Activated CD4-positive, alpha-beta T cell treated with anti-CD3 and anti-CD28 coated beads, Interleukin-2, amount 10 ng/mL, durations not matched to agents 24 days and 14 days (primary cell): ENCODE results near the gene ENO3. TPM values are rescaled to one million over a fixed set of nuclear protein-coding genes. Genes with fewer than 3 reads are reported as not detected.
"Not testable (repeated sequence)": the region's sequence is repeated elsewhere in the genome, so short reads cannot be mapped to it uniquely, and the experiment has no call there.

Experiments
- DNase-seq: peaks from one replicate; pipeline ENCODE4 v3.0.0; 2022
- H3K27ac Mint-ChIP-seq: one replicate; pipeline ENCODE4 v1.8.0; 2022; ENCODE audit warnings: mild to moderate bottlenecking, mixed read lengths
- H3K27me3 Mint-ChIP-seq: one replicate; pipeline ENCODE4 v1.8.0; 2022; ENCODE audit warnings: mixed read lengths
- H3K36me3 Mint-ChIP-seq: one replicate; pipeline ENCODE4 v1.8.0; 2022; ENCODE audit warnings: low read depth, mild to moderate bottlenecking, mixed read lengths
- H3K4me1 Mint-ChIP-seq: one replicate; pipeline ENCODE4 v1.8.0; 2021; ENCODE audit warnings: mixed read lengths
- H3K4me3 Mint-ChIP-seq: one replicate; pipeline ENCODE4 v1.8.0; 2022; ENCODE audit warnings: mild to moderate bottlenecking, moderate library complexity, mixed read lengths
- H3K9me3 Mint-ChIP-seq: one replicate; pipeline ENCODE4 v1.8.0; 2021; ENCODE audit warnings: mixed read lengths
- intact Hi-C: fragments of 100-400 bp; cut with micrococcal nuclease; formaldehyde crosslinking; loops from one replicate; pipeline ENCODE4 v1.15.1; 2023
- total RNA-seq: library from RNA; stranded (reverse); gene quantifications from 2 replicates; pipeline ENCODE4 v1.2.3, GENCODE V29; 2022

ENO3 gene
- 45.3 and 51.0 TPM in 2 replicates for total RNA-seq

DNA sequence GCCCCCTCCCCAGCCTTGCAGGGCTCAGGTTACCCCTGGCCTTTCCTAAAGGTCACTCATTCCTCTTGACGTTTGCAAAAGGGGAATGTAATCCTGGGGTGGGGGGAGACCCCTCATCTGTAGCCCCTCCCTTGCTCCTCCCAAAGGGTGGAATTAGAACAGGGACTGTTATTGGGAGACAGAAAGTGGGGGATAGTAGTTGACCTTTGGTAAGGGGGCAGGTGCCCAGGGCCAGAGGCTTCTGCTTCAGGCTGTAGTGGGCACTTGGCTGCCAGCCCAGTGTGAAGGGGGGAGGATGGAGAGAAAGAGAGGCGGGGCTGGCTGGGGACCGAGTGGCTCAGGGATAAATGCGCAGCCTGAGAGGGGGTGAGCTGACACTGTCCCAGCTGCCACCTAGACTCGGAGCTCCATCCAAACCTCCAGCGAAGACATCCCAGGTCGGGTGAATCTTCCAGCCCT lies at the start of gene ENO3:
Gene ENO3 (plus strand): TSS at position 374 of the 459 bp plus-strand sequence. CDS start 711 bp downstream, outside the sequence.
- DNase-seq, result no peak
- Mint-ChIP-seq H3K27me3 (no peaks in the 10 kb centered on the region), H3K36me3 (peaks cover 24% of the 10 kb centered on the region), H3K27ac (peak within 1 kb of the TSS; percentile 95), H3K9me3 (no peaks in the 10 kb centered on the region), H3K4me1 (peaks cover 27% of the 10 kb centered on the region), H3K4me3 (peak within 1 kb of the TSS; percentile 95)
- intact Hi-C loops, result no loop called here

DNA sequence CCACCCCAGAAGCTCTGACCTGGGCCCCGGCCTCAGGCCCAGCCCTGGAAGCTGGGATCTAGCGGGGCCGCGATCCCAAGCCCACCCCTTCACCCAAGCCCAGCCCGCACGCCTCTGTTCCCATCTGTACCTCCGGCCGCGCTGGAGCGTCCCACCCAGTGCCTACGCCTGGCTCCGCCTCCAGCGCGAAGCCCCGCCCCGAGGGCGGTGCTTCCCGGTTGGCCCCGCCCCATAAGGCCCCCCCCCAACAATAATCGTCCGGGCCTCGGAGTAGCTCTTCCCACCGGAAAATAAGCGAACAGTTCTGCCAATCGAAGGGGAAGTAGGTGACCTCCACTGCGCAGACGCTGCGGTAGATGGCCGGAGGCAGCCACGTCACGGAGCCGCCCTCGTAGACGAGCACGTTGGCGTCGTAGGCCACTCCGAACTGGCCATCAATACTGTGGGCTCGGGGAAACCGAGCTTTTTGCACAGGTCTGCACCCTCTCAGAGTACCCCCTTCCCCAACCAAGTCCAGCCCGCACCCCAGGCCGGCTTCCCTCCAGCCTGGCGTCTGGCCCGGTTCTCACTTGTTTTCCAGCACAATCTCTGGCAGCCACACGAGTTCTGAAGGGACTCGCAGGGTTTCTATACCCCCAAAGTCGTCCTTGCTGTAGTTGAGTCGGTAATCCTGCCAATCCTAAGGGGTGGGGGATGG lies 49.1 kb upstream of the ENO3 start:
- peaks cover 4% of the 10 kb centered on the region for H3K27me3 Mint-ChIP-seq
- DNase-seq, result peak; percentile 70
- no peak overlapping the region for H3K27ac Mint-ChIP-seq
- H3K9me3 Mint-ChIP-seq, result no peaks in the 10 kb centered on the region
- peaks cover 23% of the 10 kb centered on the region for H3K4me1 Mint-ChIP-seq
- H3K4me3 Mint-ChIP-seq, result peak overlapping the region; percentile 89
- H3K36me3 Mint-ChIP-seq, result no peaks in the 10 kb centered on the region
- intact Hi-C loops, result loop anchor here (2.0 to 5.0 kb wide), 3 partner anchors 39 to 334 kb away; partner anchors contain the start of genes GLTPD2, RNF167 and SLC25A11

DNA sequence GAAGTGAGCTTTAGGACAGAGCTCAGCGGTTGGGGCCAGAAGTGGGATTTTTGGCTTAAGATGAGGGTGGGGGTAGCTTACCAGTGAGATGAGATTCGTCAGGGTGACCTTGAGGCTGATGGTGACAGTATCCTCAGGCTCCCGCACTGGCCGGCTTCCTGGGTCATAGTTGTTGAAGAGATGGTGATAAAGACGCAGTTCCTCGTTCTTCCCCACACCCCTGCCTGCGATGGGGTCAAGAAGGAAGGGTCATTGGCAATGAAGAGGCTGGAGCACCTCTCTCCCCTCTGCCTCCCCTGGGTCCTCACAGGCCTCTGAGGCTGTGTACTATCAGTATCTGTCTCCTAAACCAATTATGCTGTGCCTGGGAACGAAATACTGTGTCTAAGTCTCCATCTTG lies 48.4 kb upstream of the ENO3 start:
- Mint-ChIP-seq H3K27ac (no peak overlapping the region), H3K4me1 (peaks cover 26% of the 10 kb centered on the region), H3K27me3 (peaks cover 6% of the 10 kb centered on the region), H3K36me3 (no peaks in the 10 kb centered on the region), H3K9me3 (no peaks in the 10 kb centered on the region), H3K4me3 (no peak overlapping the region)
- no peak for DNase-seq
- intact Hi-C loops, result loop anchor here (2.0 to 5.0 kb wide), 3 partner anchors 38 to 335 kb away; partner anchors contain the start of genes GLTPD2, RNF167 and SLC25A11

DNA sequence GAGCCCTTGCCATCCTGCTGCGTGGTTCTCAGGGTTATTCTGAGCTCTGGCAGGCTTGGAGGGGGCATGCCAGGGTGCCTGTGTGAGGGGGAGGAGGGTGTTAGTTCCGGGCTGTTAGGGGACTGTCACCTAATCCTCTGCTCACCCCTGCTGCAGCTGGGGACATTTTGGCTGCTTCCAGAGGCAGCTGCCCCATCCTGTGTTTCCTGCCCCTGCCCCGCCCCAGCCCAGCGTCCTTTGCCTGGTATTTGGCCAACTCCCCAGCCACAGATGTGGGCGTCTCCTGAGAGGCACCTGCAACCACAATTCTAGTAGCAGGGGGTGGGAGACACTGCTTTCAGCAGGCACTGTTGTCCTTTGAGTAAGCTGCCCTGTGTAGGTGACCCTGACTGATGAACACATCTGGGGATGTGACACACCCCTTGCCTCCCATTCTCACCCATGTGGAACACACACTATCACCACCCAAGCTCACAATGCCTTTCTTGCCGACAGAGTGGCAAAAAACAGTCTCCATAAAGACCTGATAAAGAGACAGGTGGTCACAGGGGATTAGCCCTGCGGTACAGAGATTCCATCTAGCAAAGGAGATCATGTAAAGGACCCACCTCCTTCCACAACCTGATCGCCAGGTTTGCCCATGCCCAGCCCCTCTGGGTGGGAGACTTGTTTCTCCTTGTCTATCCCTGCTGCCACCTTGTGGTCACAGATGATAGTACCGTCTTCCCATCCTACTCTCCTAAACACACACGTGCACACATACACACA lies 47.7 kb upstream of the ENO3 start, which contains the start of gene CHRNE:
Gene CHRNE (minus strand): TSS at position 48 of the 768 bp plus-strand sequence. CDS start 35 bp downstream, at position 13.
- intact Hi-C loops, result loop anchor here (2.0 to 5.0 kb wide), 3 partner anchors 38 to 336 kb away; partner anchors contain the start of genes GLTPD2, RNF167 and SLC25A11

DNA sequence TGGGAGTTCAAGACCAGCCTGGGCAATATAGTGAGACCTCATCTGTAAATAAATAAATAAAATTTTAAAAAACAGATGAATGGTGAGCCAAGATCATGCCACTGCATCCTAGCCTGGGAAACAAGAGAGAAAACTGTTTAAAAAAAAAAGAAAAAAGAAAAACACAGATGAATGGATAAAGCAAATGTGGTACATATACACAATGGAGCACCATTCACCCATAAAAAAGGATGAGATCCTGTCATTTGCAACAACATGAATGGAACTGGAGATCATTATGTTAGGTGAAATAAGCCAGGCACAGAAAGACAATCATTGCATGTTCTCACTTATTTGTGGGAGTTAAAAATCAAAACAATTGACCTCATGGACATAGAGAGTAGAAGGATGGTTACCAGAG lies 44.3 kb upstream of the ENO3 start:
- intact Hi-C loops, DNase-seq, H3K4me3 Mint-ChIP-seq, H3K9me3 Mint-ChIP-seq, H3K27me3 Mint-ChIP-seq, H3K27ac Mint-ChIP-seq, H3K36me3 Mint-ChIP-seq: not testable (repeated sequence)
- peaks cover 19% of the 10 kb centered on the region for H3K4me1 Mint-ChIP-seq

More for the DNA sequence above, 47.7 kb upstream of the ENO3 start, which contains the start of gene CHRNE:
- Mint-ChIP-seq H3K4me3 (peak within 1 kb of the TSS; percentile 30), H3K4me1 (peaks cover 26% of the 10 kb centered on the region), H3K9me3 (no peaks in the 10 kb centered on the region), H3K27me3 (peaks cover 6% of the 10 kb centered on the region), H3K36me3 (no peaks in the 10 kb centered on the region), H3K27ac (peak within 1 kb of the TSS; percentile 30)
- peak; percentile 93 for DNase-seq

DNA sequence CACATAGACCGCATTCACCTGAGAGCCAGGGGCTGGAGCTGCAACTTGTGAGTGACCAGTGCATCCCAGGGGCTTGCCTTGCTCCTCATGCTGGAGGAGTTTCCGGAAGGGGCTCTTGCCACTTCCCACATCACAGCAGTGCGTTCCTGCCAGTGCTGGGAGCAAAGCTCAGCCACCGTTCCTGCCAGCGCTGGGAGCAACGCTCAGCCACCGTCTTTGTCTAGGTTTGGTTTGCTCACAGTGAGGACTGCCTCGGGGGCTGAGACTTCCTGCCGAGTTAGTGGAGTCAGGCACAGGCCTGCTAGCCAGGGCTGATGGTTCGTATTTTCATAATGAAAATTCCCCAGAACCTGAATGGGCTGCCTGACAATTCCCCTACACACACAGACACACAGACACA lies 42.6 kb upstream of the ENO3 start:
- Mint-ChIP-seq H3K9me3 (no peaks in the 10 kb centered on the region), H3K4me1 (peaks cover 10% of the 10 kb centered on the region), H3K27me3 (peaks cover 8% of the 10 kb centered on the region), H3K27ac (no peak overlapping the region), H3K36me3 (no peaks in the 10 kb centered on the region), H3K4me3 (no peak overlapping the region)
- peak; percentile 69 for DNase-seq
- intact Hi-C loops, result loop anchor here (2.0 kb wide), 2 partner anchors 78 to 154 kb away; partner anchors contain the start of gene CAMTA2

DNA sequence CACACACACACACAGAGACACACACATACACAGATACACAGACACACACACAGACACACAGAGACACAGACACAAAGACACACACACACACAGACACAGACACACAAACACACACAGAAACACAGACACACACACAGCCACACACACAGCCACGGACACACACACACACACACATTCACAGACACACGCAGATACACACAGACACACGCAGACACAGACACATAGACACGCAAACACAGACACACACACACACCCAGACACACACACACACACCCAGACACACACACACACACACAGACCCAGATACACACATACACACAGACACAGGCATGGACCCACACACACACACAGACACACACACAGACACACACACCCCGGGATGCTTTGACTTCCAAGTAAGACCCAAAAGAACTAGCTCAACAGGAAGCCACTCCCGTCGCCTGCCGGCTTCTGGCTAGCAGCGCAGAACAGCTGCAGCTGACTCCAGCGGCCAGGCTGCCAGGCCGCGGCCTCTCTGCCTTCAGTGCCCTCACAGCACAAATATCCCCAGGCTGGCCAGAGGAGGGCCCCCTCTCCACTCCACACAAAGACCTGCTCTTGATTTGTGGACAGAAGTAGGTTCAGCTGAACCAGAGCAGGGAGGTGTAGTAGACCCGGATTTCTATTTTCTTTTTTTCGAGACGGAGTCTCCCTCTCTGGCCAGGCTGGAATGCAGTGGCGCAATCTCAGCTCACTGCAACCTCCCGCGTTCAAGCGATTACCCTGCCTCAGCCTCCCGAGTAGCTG lies 42.0 kb upstream of the ENO3 start:
- Mint-ChIP-seq H3K4me3 (no peak overlapping the region), H3K27me3 (peaks cover 8% of the 10 kb centered on the region), H3K4me1 (peaks cover 6% of the 10 kb centered on the region), H3K27ac (no peak overlapping the region), H3K36me3 (no peaks in the 10 kb centered on the region), H3K9me3 (no peaks in the 10 kb centered on the region)
- DNase-seq, result peak; percentile 93
- intact Hi-C loops, result loop anchor here (1.0 to 2.0 kb wide), 3 partner anchors 58 to 154 kb away; partner anchors contain the start of genes CAMTA2 and SPAG7

DNA sequence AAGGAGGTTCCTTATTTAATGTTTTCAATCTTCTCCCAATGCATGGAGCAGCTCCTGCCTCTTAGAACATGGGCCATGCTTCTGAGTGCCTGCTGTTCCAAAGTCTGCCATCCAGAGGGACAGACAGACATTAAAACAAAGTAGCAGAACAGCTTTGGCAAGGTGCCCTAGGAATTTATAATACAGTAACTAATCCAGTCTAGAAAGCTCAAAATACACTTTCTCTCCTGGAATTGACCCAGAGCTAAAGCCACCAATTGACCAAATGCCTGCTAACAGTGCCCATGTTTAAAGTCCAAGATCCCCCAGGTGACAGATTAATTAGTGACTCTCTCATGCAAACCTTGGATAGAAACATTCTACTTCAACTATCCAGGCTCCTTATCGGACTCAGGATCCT lies 36.9 kb upstream of the ENO3 start:
- Mint-ChIP-seq H3K27ac (no peak overlapping the region), H3K36me3 (no peaks in the 10 kb centered on the region), H3K4me1 (peaks cover 3% of the 10 kb centered on the region), H3K27me3 (peaks cover 5% of the 10 kb centered on the region), H3K4me3 (no peak overlapping the region), H3K9me3 (no peaks in the 10 kb centered on the region)
- intact Hi-C loops, result no loop called here
- DNase-seq, result no peak

DNA sequence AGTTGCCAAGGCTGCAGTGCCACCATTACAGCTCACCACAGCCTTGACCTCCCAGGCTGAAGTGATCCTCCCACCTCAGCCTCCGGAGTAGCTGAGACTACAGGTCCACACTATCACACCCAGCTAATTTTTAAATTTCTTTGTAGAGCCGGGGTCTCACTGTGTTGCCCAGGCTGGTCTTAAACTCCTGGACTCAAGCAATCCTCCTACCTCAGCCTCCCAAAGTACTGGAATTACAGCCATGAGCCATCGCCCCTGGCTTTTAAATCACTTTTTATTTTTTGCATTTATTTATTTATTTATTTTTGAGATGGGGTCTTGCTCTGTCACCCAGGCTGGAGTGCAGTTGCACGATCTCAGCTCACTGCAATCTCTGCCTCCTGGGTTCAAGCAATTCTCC lies 36.4 kb upstream of the ENO3 start:
- H3K36me3 Mint-ChIP-seq, intact Hi-C loops, H3K9me3 Mint-ChIP-seq, H3K27me3 Mint-ChIP-seq, H3K27ac Mint-ChIP-seq, H3K4me3 Mint-ChIP-seq, H3K4me1 Mint-ChIP-seq, DNase-seq: not testable (repeated sequence)

DNA sequence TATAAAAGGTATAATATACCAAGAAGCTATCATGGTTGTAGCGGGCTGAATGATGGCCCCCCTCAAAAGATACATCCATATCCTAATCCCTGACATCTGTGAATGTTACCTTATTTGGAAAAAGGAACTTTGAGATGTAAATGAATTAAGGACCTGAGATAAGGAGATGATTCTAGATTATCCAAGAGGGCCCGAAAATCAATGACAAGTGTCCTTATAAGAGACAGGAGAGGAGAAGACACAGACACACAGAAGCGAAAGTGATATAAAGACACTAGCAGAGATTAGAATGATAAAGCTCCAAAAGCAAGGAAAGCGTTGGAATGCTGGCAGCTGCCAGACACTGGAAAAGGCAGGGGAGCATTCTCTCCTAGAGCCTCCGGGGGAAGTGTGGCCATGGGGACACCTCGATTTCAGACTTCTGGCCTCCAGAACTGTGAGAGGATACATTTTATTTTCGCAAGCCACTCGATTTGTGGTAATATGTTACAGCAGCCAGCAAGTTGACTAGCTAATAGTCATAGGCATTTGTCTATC lies 31.3 kb upstream of the ENO3 start:
- Mint-ChIP-seq H3K36me3 (peaks cover 3% of the 10 kb centered on the region), H3K4me3 (no peak overlapping the region), H3K9me3 (no peaks in the 10 kb centered on the region)

DNA sequence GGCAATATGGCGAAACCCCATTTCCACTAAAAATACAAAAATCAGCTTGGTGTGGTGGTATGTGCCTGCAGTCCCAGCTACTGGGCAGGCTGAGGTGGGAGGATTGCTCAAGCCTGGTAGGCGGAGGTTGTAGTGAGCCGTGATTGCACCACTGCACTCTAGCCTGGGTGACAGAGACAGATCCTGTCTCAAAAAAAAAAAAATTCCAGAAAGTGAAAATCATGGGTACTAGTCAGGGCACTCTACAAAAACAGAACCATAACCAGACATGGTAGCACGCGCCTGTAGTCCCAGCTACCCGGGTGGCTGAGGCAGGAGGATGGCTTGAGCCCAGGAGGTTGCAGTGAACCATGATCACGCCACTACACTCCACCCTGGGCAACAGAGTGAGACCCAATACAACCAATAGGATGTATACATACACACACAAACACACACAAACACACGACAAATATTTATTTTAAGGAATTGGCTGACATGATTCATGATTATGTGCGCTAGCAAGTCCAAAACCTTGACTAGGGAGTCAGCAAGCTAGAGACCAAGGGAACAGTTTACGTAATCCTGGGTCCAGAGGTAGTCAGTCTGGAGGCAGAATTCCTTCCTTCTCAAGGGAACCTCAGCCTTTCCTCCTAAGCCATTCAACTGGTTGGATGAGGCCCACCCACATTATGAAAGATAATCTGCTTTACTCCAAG lies 30.4 kb upstream of the ENO3 start:
- Mint-ChIP-seq H3K4me3 (no peak overlapping the region), H3K27ac (no peak overlapping the region), H3K4me1 (no peaks in the 10 kb centered on the region), H3K27me3 (no peaks in the 10 kb centered on the region), H3K9me3 (no peaks in the 10 kb centered on the region), H3K36me3 (peaks cover 3% of the 10 kb centered on the region)
- intact Hi-C loops, result no loop called here
- no peak for DNase-seq

More for the DNA sequence above, 31.3 kb upstream of the ENO3 start:
- Mint-ChIP-seq H3K4me1 (no peaks in the 10 kb centered on the region), H3K27me3 (no peaks in the 10 kb centered on the region), H3K27ac (no peak overlapping the region)
- intact Hi-C loops, result no loop called here
- no peak for DNase-seq

DNA sequence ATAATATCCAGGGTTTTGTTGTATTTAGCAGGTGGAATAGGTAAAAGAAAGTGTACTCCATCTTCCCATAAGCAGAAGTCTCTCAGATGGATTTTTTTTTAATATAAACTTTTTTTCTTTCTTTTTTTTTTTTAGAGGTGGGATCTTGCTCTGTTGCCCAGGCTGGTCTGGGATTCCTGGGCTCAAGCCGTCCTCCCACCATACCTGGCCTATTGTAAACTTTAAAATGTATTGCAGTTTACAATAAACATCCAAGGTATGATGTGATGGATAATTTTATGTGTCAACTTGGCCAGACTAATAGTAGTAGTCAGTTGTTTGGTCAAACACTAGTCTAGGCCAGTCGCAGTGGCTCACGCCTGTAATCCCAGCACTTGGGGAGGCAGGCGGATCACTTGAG lies 29.6 kb upstream of the ENO3 start:
- Mint-ChIP-seq H3K4me3 (no peak overlapping the region), H3K27me3 (no peaks in the 10 kb centered on the region), H3K9me3 (no peaks in the 10 kb centered on the region), H3K4me1 (peaks cover under 1% of the 10 kb centered on the region), H3K27ac (no peak overlapping the region), H3K36me3 (peaks cover 3% of the 10 kb centered on the region)
- intact Hi-C loops, result no loop called here
- DNase-seq, result no peak
